GM21619 (cell line): Measurements from ENCODE around the gene NPAS1.
"Not testable (repeated sequence)": the region's sequence is repeated elsewhere in the genome, so short reads cannot be mapped to it uniquely, and the experiment has no call there.

Experiments
- ATAC-seq: cut with Tn5 transposase; IDR thresholded peaks from one replicate; pipeline ENCODE4 v1.9.1; 2021; ENCODE audit not compliant: unreplicated experiment

The NPAS1 gene

GRCh38 chr19:47044946-47045866, 25.6 kb downstream of the NPAS1 start:
- no peak for ATAC-seq

- ATAC-seq, result no peak
Measured at GRCh38 chr19:47045867-47046470, 26.3 kb downstream of the NPAS1 start.

DNA sequence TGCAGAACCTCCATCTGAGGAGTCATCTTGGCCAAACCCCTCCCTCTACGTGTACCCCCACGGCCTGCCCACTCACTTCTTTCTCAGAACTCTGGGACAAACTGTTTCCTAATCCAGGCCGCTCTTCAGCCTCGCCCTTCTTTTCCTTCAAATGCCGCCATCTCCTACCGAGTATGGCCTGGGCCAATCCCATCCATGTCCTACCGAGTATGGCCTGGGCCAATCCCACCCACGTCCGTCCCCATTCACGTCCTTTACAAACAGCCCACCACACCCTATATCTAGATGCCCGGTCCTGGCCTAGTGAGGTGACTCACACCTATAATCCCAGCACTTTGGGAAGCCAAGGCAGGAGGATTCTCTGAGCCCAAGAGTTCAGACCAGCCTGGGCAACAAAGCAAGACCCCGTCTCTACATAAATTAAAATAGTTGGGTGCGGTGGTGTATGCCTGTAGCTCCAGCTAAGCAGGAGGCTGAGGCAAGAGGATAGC, 27.7 kb downstream of the NPAS1 start:
- no peak for ATAC-seq

DNA sequence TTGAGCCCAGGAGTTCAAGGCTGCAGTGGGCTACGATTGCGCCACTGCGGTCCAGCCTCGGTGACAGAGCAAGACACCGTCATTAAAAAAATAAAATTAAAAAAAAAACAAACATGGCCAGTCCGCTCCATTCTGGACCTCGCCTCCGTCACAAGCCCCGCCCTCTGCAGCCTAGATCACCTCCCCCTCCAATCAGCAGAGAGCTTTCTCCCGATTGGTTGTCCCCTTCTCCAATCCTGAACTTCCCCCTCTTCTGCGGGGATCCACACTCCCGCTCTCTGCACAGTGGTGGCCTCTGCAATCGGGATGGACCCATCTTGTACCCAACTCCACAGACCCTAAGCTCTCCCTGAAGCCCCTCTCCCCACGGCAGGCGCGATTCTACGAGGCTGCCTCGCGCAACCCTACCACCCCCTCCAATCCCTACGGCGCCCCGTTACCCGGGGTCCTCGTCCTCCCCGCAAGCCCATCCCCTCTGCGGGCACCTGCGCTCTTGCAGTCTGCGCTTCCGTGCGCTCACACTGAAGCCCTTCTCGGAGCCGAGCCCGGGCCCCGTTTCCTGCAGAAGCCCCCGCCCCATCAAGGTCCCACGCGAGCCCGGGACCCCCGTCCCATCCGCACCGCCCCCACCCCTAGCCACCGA, 28.2 kb downstream of the NPAS1 start:
- ATAC-seq, result peak; percentile 41

- ATAC-seq, result no peak
Measured at GRCh38 chr19:47049307-47049700, 29.7 kb downstream of the NPAS1 start.

DNA sequence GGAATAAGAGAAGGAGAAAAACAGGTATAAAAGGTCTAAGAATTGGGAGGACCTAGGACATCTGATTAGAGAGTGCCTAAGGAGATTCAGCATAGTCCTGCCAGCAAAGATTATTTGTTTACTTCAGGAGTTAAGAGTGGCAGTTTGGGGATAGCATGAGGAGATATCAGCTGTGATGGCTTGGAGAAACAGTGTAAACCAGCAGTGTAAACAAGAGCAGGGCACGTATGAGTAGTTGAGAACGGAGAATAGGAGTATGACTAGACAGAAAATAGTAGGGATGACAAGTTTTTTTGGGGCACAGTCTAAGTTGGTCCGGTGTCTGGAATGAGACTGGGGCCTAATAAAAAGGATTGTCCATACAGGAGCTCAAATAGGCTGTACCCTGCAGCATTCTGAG, 30.9 kb downstream of the NPAS1 start:
- ATAC-seq, result not testable (repeated sequence)

- ATAC-seq, result no peak
Measured at GRCh38 chr19:47056411-47056810, 36.8 kb downstream of the NPAS1 start.

GRCh38 chr19:47057328-47057727, 37.7 kb downstream of the NPAS1 start:
- no peak for ATAC-seq

DNA sequence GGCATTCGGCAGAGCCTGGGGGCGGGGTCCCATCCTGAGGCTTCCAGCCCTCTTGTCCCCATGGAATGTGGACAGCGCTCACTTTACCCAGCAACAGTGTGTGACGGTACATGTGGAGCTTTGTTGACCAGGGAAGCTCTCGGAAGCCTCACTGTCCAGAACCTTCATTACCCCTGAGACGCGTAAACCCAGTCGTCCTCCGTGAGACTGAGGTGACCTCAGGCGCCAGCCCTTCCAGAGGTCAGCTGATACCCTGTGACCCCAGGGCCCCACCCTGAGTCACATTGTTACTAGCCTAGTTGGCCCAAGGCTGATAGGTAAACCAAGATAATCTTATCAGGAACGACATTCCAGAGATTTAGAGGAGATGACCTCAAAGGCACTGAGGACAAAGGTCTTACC, 39.0 kb downstream of the NPAS1 start:
- no peak for ATAC-seq

- ATAC-seq, result no peak
Measured at GRCh38 chr19:47063874-47064273, 44.2 kb downstream of the NPAS1 start.

DNA sequence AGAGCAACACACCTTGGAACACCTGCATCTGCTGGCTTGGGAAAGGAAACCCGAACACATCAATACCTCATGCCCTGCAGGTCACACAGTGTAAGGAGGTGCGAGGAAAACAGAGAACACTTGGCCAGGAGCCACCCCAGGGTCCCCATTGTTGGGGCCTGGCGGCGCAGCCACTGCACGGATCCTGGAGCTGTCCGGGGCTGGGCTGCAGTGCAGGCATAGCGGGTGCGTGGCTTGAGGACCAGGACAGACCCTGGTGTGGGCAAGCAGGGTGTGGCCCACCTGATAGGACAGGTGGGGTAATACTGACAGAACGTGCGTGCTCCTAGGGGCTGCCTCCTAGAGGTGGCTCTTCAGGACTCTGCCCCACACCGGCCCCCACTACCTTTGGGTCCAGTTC, 45.6 kb downstream of the NPAS1 start:
- no peak for ATAC-seq

DNA sequence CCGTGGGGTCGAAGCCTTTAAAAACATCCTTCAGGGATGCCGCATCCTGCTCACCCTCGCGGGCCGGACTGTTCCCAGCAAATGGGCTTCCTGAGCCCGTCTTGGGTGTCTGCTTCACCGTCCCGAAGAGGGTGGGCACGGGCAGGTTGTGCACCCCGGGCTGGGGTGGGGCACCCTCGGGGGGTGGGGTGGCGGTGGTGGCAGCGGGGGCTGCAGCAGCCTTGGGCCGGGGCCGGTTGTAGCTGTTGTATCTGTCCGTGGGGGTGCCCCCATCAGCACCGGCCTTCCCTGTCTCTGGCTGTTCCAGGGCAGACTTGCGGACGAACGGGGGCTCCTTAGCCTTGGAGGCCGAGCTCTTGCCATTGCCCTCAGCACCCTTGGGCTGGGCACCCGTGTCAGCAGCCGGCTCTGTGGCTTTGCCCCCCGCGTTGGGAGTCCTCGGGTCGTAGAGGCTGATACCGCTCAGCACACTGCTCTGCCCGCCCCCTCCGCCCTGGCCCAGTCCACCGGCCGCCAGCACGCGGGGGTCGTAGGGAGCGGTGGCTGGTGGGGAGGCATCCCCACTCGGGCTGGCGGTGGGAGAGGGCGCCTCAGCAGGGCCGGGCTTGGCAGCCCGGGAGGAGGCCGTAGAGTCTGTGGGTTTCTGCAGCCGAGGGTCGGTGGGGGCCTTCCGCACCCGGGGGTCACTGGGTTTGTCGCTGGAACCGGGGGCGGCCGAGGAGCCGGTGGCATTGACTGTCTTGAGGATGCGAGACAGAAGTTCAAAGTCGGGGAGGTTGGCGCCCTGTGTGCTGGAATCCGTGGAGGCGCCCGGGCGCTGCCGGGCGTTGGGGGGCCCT, 47.0 kb downstream of the NPAS1 start:
- ATAC-seq, result no peak

GRCh38 chr19:47067215-47067847, 47.7 kb downstream of the NPAS1 start:
- no peak for ATAC-seq

- ATAC-seq, result no peak
Measured at GRCh38 chr19:47068246-47068645, 48.6 kb downstream of the NPAS1 start.

GRCh38 chr19:47068876-47069406, 49.3 kb downstream of the NPAS1 start:
- ATAC-seq, result no peak

- ATAC-seq, result no peak
Measured at GRCh38 chr19:47069795-47070194, 50.2 kb downstream of the NPAS1 start.

- no peak for ATAC-seq
Measured at GRCh38 chr19:47070756-47071155, 51.1 kb downstream of the NPAS1 start.

DNA sequence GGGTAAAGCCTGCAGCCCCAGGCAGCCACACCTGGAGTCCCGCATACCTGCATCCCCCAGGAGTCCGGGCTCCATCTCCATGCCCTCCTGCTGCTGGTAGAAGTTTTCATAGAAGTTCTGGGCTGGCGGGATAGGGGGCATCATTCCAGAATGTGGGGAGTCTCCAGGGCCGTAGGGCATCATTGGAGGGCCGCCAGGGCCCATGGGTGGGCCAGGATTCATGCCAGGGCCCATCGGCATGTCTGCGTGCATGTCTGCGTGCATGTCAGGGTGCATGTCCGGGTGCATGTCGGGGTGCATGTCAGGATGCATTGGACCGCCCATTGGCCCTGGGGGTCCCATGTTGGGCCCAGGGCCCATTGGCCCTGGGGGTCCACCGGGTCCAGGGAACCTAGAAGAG, 52.1 kb downstream of the NPAS1 start:
- no peak for ATAC-seq

GRCh38 chr19:47072323-47072722, 52.7 kb downstream of the NPAS1 start:
- no peak for ATAC-seq

DNA sequence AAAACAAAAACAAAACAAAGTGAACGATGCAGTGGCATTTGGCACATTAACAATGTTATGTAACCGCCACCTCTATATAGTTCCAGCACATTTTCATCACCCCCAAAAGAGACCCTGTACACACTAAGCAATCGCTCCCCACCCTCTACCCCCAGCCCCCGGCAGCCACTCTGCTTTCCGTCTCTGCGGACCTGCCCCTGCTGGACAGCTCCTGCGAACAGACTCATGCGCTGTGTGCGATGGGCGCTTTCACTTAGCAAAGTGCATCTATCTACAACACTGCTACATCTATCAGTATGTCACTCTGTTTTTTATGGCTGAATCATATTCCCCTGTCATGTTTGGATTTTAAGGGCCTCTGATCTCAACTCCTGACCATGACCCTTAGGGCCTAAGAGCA, 53.9 kb downstream of the NPAS1 start:
- no peak for ATAC-seq
